Measurements from ENCODE around the gene SORL1.

- TF ChIP-seq CTCF (conservative IDR thresholded peaks at IDR 0.05 in 1 of 2, IDR thresholded peaks at IDR 0.05 in 1 of 2; ENCODE audit: extremely low read depth in 1 of 2, insufficient read depth in 1 of 2, low read depth in 1 of 2, low read length in 2 of 2) (no peak), EZH2 (IDR thresholded peaks at IDR 0.05; ENCODE audit: borderline replicate concordance, low read length) (no peak)
Observed at GRCh38 chr11:121456151-121456550, 4.0 kb downstream of the SORL1 start.
